GM15510 (cell line): ENCODE measurements around the gene CCDC57.

Experiments used
- POLR2A ChIP-seq: IDR thresholded peaks from 3 replicates; pipeline ENCODE4 v1.6.1; 2011; ENCODE audit warnings: borderline replicate concordance; ENCODE audit not compliant: insufficient read length; ENCODE audit errors: extremely low read depth

Gene CCDC57

DNA sequence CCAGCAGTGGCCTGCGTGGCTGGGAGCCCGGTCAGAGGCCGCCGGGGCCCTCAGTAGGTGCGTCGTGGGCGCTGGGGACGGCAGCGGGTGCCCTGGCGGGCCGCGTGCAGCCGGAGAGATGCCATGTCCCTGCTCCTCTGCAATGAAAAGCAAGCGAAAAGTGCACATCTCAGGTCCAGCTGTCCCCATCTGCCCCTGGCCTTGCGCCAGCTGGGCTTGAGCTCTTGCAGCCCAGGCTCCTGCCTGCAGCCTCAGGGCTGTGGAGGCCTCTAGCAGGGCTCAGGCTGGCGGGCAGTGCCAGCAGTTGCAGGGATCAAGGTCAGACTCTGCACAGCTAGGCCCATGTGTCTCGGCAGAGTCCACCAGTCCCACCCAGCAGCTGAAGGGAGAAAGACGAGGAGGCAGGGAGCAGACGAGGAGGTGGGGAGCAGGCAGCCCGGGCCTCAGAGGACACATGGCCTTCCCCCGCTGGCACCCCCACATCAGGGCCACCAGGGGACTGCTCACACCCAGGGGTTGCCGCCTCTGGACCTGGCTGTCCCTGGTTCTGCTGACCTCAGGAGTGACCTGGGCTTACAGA is 27.4 kb upstream of the CCDC57 start:
- TF ChIP-seq POLR2A = no peak

DNA sequence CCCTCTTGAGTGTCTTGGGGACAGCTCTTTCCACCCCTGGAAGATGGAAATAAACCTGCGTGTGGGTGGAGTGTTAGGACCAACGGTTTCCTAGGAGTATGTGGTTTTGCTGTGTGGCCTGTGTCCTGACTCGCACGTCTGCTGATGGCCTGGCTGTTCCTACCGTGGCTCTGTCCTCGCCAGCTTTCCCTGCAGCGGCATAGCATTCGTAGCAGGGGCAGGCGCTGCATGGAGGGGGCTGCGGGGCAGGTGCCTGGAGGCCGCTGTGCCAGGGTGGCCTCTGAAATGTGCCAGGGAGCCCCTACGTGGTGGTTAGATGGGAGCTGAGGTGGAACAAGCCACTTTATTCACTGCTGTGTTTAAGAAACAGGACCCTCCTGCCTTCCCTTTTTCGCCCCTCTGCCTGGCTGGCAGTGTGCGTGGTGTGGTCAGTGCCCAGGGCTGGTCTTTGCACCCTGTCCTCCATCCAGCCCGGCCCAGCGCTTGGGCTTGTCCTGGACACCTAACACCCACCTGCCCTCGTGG is 26.8 kb upstream of the CCDC57 start:
- TF ChIP-seq POLR2A = no peak

DNA sequence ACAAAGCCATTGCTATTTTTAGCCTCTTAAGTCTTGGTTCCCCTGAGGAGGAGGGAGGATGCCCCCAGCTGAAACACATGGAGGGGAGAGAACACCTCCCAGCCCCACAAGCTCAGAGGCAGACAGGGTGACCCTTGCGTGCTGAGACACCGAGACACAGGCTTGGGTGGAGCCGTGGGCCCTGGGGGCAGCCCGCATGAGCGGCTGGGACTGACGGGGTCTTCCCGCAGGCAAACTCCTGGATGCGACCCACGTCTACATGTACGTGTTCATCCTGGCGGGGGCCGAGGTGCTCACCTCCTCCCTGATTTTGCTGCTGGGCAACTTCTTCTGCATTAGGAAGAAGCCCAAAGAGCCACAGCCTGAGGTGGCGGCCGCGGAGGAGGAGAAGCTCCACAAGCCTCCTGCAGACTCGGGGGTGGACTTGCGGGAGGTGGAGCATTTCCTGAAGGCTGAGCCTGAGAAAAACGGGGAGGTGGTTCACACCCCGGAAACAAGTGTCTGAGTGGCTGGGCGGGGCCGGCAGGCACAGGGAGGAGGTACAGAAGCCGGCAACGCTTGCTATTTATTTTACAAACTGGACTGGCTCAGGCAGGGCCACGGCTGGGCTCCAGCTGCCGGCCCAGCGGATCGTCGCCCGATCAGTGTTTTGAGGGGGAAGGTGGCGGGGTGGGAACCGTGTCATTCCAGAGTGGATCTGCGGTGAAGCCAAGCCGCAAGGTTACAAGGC is 26.0 kb upstream of the CCDC57 start:
- no peak for TF ChIP-seq POLR2A

DNA sequence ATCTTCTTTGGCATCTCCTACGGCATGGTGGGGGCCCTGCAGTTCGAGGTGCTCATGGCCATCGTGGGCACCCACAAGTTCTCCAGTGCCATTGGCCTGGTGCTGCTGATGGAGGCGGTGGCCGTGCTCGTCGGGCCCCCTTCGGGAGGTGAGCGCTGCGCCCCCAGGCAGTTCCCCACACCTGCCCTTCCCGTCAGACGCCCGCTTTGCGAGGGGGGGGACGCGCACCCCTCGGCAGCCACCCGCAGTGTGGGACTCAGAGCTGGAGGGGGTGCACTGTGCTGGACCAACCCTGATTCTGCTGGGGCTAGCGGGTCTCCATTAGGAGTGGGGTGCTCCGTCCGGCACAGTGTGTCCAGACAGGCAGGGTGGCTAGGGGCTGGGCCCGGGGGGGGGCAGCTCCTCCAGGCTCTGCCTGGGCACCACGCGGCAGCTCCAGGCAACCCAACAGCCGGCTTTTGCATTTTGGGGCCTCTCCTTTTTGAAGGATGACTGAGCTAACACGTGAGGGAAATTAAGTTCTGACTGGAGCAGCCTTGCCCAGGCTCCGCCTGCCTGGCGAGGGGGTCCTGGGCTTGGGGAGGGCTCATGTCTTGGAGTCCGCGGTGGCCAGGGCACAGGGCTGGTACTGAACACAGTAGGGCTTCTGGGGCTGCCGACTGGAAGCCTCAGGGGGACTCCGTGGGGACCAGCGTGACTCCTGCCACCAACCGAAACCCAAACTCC is 25.3 kb upstream of the CCDC57 start:
- no peak for TF ChIP-seq POLR2A

DNA sequence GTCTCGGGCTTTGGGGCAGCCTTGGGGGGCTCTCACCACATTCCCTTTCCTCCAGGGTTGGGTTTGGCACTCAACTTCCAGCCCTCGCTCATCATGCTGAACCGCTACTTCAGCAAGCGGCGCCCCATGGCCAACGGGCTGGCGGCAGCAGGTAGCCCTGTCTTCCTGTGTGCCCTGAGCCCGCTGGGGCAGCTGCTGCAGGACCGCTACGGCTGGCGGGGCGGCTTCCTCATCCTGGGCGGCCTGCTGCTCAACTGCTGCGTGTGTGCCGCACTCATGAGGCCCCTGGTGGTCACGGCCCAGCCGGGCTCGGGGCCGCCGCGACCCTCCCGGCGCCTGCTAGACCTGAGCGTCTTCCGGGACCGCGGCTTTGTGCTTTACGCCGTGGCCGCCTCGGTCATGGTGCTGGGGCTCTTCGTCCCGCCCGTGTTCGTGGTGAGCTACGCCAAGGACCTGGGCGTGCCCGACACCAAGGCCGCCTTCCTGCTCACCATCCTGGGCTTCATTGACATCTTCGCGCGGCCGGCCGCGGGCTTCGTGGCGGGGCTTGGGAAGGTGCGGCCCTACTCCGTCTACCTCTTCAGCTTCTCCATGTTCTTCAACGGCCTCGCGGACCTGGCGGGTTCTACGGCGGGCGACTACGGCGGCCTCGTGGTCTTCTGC is 24.6 kb upstream of the CCDC57 start:
- TF ChIP-seq POLR2A = no peak

DNA sequence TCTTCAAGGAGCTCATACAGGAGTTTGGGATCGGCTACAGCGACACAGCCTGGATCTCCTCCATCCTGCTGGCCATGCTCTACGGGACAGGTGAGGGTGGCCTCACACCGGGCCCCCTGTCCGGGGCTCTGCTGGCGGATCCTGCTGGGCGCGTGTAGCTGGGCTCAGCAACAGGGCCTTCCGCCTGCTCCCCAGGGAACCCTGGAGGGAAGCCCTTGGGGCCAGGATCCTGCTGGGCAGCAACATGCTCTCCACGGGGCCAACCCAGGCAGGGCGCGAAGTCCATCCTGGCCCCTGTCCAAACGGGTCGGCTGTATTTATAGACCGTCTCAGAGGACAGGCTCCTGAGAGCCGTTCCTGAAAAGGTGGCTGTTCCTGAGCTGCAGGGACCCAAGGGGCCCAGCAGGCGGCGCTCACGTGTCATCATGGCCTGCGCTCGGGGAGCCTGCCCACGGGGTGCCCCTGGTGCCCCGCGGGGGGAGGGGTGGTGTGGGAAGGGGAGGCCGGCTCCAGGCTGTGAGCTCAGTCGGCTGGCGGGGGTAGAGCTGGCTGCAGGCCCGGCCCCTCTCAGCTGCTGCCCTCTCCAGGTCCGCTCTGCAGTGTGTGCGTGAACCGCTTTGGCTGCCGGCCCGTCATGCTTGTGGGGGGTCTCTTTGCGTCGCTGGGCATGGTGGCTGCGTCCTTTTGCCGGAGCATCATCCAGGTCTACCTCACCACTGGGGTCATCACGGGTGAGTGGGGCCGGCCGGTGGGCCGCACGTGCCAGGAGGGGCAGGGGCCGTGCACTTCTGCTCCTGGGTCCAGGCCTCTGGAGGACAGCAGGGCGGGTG is 23.7 kb upstream of the CCDC57 start:
- TF ChIP-seq POLR2A = no peak

DNA sequence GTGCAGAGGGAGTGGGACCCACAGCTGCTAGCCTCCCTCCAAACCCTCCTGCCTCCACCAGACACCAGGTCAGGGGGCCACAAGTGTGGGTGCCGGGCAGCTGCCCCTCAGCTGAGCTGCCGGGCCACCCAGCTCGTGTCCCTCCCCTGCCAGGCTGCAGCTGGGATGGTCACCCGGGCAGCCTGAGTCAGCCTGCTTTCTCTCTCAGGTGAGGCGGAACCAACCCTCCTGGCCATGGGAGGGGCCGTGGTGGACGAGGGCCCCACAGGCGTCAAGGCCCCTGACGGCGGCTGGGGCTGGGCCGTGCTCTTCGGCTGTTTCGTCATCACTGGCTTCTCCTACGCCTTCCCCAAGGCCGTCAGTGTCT is 23.1 kb upstream of the CCDC57 start:
- TF ChIP-seq POLR2A = no peak

DNA sequence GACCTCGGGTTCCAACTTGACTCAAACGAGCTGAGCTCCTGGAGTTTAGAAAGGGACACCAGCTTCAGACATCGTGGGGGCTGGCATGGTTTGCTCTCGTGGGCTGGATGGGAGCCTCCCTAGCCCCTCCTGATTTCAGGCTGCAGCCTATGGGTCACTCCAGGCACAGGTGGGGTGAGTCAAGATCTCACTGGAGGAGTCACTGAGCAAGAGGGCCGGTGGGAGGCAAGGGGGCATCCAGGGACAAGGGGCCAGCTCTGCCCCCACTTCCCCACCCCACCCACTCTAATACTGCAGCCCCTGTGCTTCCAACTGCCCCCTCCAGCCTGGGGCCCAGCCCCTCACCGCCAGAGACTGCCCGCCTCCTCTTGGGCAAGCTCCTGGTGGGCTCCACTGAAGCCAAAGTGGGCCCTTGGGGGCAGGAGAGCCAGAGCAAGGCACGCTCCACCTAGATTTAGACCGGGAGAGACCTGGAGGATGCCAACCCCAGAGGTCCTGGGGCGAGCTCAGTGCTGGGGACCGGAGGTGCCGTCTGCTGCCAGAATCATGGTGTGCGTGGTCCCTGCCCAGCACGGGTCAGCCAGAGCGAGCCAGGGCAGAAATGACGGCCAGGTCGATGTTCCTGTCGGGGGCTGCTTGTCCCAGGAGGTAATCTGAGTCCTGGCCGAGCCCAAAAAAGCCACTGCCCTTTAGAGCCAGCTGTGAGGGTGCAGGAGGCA is 22.6 kb upstream of the CCDC57 start:
- TF ChIP-seq POLR2A = no peak

DNA sequence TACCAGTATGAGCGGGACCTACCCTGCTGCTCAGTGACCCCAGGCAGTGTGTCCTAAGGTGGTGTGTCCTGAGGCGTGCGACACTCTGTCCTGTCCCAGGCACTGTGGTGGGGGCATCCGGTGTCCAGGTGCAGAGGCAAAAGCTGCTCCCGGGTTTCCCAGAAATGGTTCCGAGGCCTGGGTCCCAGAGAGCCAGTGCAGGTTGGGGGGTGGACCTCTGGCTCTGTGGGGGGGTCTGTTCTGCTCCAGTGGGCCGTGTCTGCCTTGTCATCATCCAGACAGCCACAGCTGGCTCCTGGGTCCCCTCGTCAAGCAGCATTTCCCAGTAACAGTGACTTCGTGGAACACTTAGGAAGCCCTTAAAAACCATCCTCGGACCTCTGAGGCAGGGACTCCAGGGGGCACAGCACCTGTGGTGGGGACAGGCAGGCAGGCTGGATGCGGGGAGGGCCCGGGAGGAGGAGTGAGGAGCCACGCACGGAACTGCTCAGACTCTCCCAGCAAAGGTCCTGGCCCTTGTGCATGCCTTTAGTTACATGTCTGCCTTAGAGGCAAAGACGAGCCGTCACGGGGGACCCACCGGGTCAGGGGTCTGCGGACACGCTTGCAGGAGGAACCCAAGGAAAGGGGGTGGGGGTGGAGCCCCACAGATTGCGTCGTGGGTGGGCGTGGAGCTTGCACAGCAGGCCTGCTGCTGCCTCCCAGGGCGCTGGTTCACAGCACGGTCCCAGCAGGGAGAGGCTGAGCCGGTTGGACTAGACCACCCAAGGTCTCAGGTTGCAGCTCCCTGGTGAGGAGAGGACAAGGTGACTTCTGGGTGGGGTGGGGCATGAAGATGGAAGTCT is 21.8 kb upstream of the CCDC57 start:
- no peak for TF ChIP-seq POLR2A

DNA sequence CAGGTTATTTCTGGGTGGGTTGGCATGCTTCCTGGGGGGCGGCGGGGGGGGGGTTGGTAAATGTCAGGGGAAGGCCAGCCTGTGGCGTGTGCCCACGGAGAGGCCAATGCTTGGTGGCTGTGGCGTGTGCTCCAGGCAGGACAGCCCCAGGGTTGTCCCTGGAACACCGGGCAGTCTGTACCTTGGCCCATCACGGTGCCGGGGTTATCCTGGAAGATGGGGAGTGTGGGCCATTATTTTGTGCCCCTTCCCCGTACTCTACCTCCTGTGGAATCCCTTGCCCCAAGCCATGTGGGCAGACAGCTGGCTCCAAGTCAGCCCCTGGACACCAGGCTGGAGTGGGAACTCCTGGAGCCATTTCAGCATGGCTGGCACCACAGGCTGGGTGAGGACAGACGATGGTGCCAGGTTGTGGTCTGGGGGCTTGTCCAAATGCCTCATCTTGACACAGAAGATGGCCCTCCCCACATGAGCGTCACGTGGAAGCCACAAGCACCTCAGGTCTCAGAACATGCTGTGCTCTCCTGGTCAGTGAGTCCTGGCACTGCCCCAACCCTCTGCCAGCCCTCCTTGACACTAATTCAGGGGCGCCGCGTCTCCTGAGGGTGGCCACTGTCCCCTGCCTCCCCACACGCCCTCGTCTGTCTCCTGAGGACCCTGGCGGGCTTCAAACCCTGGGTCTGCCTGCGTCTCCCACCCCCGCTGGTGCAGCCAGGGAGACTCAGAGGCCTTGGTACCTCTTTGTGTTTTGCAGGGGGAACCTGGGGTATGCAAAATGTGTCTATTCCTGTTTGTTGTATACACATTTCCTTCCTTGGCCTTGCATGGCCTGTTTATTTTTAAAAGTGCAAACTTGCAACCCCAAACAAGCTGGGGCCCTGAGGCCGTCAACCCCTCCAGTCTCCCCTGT is 20.5 kb upstream of the CCDC57 start:
- TF ChIP-seq POLR2A = peak; percentile 22

DNA sequence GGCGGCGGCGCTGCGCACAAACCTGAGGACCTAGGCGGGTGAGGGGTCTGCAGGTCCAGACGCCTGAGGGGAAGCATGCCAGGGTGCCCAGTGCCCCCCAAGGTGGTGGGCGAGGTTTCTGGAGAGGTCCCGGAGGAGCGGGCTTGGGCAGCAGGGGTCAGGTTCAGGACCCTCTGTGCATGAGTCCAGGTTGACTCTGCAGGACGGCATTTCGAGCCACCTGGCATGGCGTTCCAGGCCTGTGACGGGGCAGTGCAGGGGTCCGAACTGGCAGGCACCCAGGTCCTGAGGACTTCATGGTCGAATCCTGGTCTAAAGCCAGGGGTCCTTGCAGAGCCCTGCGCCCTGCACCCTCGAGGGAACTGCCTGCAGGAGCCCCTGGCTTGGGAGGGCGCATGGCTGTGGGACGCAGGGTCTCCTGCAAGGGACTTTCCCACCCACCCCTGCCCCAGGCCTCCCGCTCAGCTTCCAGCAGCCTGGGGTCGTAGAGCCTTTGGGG is 19.7 kb upstream of the CCDC57 start:
- no peak for TF ChIP-seq POLR2A
